SK-N-MC (cell line): ENCODE measurements around the gene RBMS3.
"Not testable (repeated sequence)": the region's sequence is repeated elsewhere in the genome, so short reads cannot be mapped to it uniquely, and the experiment has no call there.

ENCODE experiments used
- DNase-seq: peaks from one replicate; pipeline ENCODE4 v3.0.0-alpha.2; 2011; ENCODE audit warnings: low read depth, low spot score
- H3K27ac ChIP-seq: fragments of 200-600 bp; sonication (generic); 2 replicates; pipeline ENCODE4 v1.5.1; 2016; ENCODE audit warnings: mixed run types
- H3K36me3 ChIP-seq: fragments of 200-600 bp; sonication (generic); 2 replicates; pipeline ENCODE4 v1.6.1; 2017; ENCODE audit warnings: antibody characterized with exemption, low read length, mixed read lengths; ENCODE audit not compliant: insufficient read depth
- H3K4me3 ChIP-seq: fragments of 200-600 bp; sonication (generic); 2 replicates; pipeline ENCODE4 v1.5.1; 2016
- H3K9ac ChIP-seq: fragments of 200-600 bp; sonication (generic); 2 replicates; pipeline ENCODE4 v1.8.0; 2017; ENCODE audit warnings: mixed run types, mixed read lengths; ENCODE audit not compliant: insufficient read length
- H3K9me3 ChIP-seq: fragments of 200-600 bp; sonication (generic); 2 replicates; pipeline ENCODE4 v1.6.1; 2017; ENCODE audit warnings: low read depth, mild to moderate bottlenecking, antibody characterized with exemption, low read length, moderate library complexity, mixed read lengths
- EZH2 ChIP-seq: fragments of 200-600 bp; sonication (generic); IDR thresholded peaks from one replicate; pipeline ENCODE4 v1.6.1; 2017; ENCODE audit warnings: antibody characterized with exemption
- FOXP2 ChIP-seq: optimal IDR thresholded peaks from 2 replicates; pipeline ENCODE3; 2011; ENCODE audit warnings: mild to moderate bottlenecking, moderate library complexity; ENCODE audit not compliant: insufficient read depth; ENCODE audit errors: extremely low read length, control extremely low read depth
- POLR2AphosphoS5 ChIP-seq: IDR thresholded peaks from 2 replicates; pipeline ENCODE4 v1.6.1; 2012; ENCODE audit warnings: mild to moderate bottlenecking, low read depth, low read length, borderline replicate concordance

Gene RBMS3

GRCh38 chr3:29516164-29516563 is 235.3 kb downstream of the RBMS3 start:
- Histone ChIP-seq H3K9me3 (no peaks in the 10 kb centered on the region), H3K36me3 (no peaks in the 10 kb centered on the region), H3K4me3 (no peak overlapping the region), H3K27ac (no peak overlapping the region), H3K9ac (no peak overlapping the region)
- DNase-seq: no peak
- TF ChIP-seq FOXP2 (no peak), EZH2 (no peak), POLR2AphosphoS5 (no peak)

DNA sequence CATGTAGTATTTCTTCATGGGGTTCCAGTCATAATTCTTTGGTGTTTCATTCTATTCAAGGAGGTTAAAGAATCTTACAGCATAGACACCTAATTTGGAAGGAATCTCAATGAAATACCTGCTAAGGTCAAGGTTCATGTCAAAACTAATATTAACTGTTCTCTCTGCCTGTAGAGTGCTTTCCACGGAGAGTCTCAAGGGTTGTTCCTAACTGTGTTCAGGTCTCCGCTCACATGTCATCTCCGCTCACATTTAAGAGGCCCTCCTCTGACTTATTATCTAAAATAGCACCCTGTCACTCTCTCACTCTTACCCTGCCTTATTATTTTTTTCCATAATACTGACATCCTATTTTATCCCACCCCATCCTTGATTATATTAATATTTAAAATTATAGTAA is 239.9 kb downstream of the RBMS3 start:
- H3K9ac ChIP-seq: no peak overlapping the region
- no peaks in the 10 kb centered on the region for H3K9me3 ChIP-seq
- TF ChIP-seq POLR2AphosphoS5: no peak
- no peak for TF ChIP-seq FOXP2
- no peak for TF ChIP-seq EZH2
- no peak overlapping the region for H3K4me3 ChIP-seq
- H3K27ac ChIP-seq: no peak overlapping the region
- H3K36me3 ChIP-seq: no peaks in the 10 kb centered on the region
- no peak for DNase-seq

DNA sequence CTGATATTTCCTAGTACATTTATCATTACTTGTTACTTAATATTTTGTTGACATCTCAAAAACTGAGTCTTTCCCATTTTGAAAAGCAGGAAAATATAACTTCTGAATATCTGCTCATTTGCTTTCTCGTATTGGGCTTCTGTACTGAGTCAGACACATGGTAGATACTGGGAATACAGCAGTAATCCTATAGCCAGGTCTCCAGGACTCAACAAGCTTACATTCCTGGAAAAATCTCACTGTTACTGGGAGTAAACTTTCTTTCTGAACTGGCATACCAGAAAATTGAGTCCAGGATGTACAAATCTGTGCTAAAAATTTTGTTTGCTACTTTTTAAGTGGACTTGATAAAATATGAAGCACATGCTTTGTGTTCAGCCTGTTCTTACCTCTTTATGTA is 240.4 kb downstream of the RBMS3 start:
- no peak for DNase-seq
- H3K4me3 ChIP-seq: no peak overlapping the region
- no peaks in the 10 kb centered on the region for H3K9me3 ChIP-seq
- H3K9ac ChIP-seq: no peak overlapping the region
- H3K36me3 ChIP-seq: no peaks in the 10 kb centered on the region
- TF ChIP-seq FOXP2: no peak
- TF ChIP-seq EZH2: no peak
- no peak for TF ChIP-seq POLR2AphosphoS5
- no peak overlapping the region for H3K27ac ChIP-seq

- Histone ChIP-seq H3K36me3 (no peaks in the 10 kb centered on the region), H3K9ac (no peak overlapping the region), H3K4me3 (no peak overlapping the region), H3K9me3 (no peaks in the 10 kb centered on the region), H3K27ac (no peak overlapping the region)
- TF ChIP-seq FOXP2: no peak
- TF ChIP-seq POLR2AphosphoS5: no peak
- TF ChIP-seq EZH2: no peak
- DNase-seq: no peak
Measured at GRCh38 chr3:29521751-29522150, 240.9 kb downstream of the RBMS3 start.

DNA sequence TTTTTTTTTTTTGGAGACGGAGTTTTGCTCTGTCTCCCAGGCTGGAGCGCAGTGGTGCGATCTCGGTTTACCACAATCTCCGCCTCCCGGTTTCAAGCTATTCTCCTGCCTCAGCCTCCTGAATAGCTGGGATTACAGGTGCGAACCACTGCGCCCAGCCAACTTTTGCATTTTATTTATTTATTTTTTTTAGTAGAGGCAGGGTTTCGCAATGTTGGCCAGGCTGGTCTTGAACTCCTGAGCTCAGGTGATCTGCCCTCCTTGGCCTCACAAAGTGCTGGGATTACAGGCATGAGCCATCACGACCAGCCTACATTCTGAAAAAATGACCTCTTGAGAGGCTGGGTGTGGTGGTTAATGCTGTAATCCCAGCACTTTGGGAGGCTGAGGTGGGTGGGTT is 243.6 kb downstream of the RBMS3 start:
- not testable (repeated sequence) for H3K4me3 ChIP-seq, H3K9me3 ChIP-seq, H3K36me3 ChIP-seq, H3K9ac ChIP-seq, DNase-seq, H3K27ac ChIP-seq

- Histone ChIP-seq H3K36me3 (no peaks in the 10 kb centered on the region), H3K9ac (no peak overlapping the region), H3K4me3 (peak overlapping the region; percentile 33), H3K9me3 (no peaks in the 10 kb centered on the region), H3K27ac (0 out of 2 replicates have a peak overlapping the region, but pooled peaks have one; percentile 9)
- DNase-seq: no peak
- no peak for TF ChIP-seq FOXP2
- TF ChIP-seq POLR2AphosphoS5: no peak
- TF ChIP-seq EZH2: no peak
Measured at GRCh38 chr3:29525254-29525881, 244.5 kb downstream of the RBMS3 start.

- H3K27ac ChIP-seq: no peak overlapping the region
- TF ChIP-seq POLR2AphosphoS5 (no peak), FOXP2 (no peak), EZH2 (no peak)
- H3K9me3 ChIP-seq: no peaks in the 10 kb centered on the region
- DNase-seq: no peak
- no peak overlapping the region for H3K4me3 ChIP-seq
- H3K36me3 ChIP-seq: no peaks in the 10 kb centered on the region
- H3K9ac ChIP-seq: no peak overlapping the region
Measured at GRCh38 chr3:29527246-29527645, 246.4 kb downstream of the RBMS3 start.

GRCh38 chr3:29531644-29532043 is 250.8 kb downstream of the RBMS3 start:
- H3K36me3 ChIP-seq: no peaks in the 10 kb centered on the region
- H3K4me3 ChIP-seq: no peak overlapping the region
- no peaks in the 10 kb centered on the region for H3K9me3 ChIP-seq
- H3K27ac ChIP-seq: no peak overlapping the region
- H3K9ac ChIP-seq: no peak overlapping the region
- no peak for DNase-seq
- no peak for TF ChIP-seq FOXP2
- no peak for TF ChIP-seq EZH2
- TF ChIP-seq POLR2AphosphoS5: no peak

DNA sequence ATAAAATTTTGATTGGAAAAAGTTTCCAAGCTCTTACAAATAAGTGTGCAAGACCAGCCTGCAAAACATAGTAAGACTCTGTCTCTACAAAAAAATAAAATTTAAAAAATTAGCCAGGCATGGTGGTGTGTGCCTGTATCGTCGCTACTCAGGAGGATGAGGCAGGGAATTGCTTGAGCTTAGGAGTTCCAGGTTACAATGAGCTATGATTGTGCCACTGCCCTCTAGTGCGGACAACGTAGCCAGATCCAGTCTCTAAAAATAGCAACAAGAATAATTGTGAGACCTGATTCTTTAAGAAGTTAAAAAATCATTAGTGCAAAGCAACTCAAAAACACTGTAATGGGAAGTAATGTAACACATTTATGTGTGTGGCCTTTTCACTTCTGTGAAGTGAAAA is 251.6 kb downstream of the RBMS3 start:
- no peak for DNase-seq
- Histone ChIP-seq H3K4me3 (no peak overlapping the region), H3K27ac (no peak overlapping the region), H3K36me3 (no peaks in the 10 kb centered on the region), H3K9ac (no peak overlapping the region), H3K9me3 (no peaks in the 10 kb centered on the region)
- TF ChIP-seq POLR2AphosphoS5 (no peak), EZH2 (no peak), FOXP2 (no peak)
